Neural cell (in vitro differentiated cells): ENCODE measurements around the gene SPARCL1.

ENCODE experiments used
- EP300 ChIP-seq: fragments of 450-650 bp; conservative IDR thresholded peaks from 2 replicates; pipeline ENCODE4 v1.6.1; 2014; ENCODE audit warnings: antibody characterized with exemption, mild to moderate bottlenecking, moderate library complexity; ENCODE audit not compliant: poor library complexity, severe bottlenecking
- EZH2 ChIP-seq: fragments of 200-600, 300-800 bp; shearing (Covaris generic), sonication (generic); IDR thresholded peaks from 2 replicates; pipeline ENCODE4 v1.6.1; 2014; ENCODE audit warnings: antibody characterized with exemption, low read length, borderline replicate concordance, mild to moderate bottlenecking; ENCODE audit not compliant: insufficient read depth, poor library complexity, severe bottlenecking
- MXI1 ChIP-seq: fragments of 450-650 bp; conservative IDR thresholded peaks from 2 replicates; pipeline ENCODE4 v1.6.1; 2014; ENCODE audit warnings: antibody characterized with exemption, mild to moderate bottlenecking; ENCODE audit not compliant: poor library complexity, severe bottlenecking
- POLR2AphosphoS5 ChIP-seq: IDR thresholded peaks from 2 replicates; pipeline ENCODE4 v1.6.1; 2012
- RAD21 ChIP-seq: fragments of 450-650 bp; conservative IDR thresholded peaks from 2 replicates; pipeline ENCODE4 v1.6.1; 2014; ENCODE audit warnings: antibody characterized with exemption, mild to moderate bottlenecking, moderate library complexity
- SMC3 ChIP-seq: fragments of 450-650 bp; conservative IDR thresholded peaks from 2 replicates; pipeline ENCODE4 v1.6.1; 2014; ENCODE audit warnings: antibody characterized with exemption, mild to moderate bottlenecking, moderate library complexity; ENCODE audit not compliant: poor library complexity
- TAF1 ChIP-seq: IDR thresholded peaks from 2 replicates; pipeline ENCODE4 v1.6.1; 2012; ENCODE audit warnings: low read depth
- TF ChIP-seq, protein P1 (sequence below): fragments of 450-650 bp; IDR thresholded peaks from 2 replicates; pipeline ENCODE4 v1.5.1; 2014; ENCODE audit warnings: antibody characterized with exemption, mild to moderate bottlenecking, moderate library complexity; ENCODE audit not compliant: poor library complexity, severe bottlenecking
- TF ChIP-seq, protein P2 (sequence below): IDR thresholded peaks from 2 replicates; pipeline ENCODE4 v1.6.1; 2012; ENCODE audit warnings: borderline replicate concordance

DNA sequence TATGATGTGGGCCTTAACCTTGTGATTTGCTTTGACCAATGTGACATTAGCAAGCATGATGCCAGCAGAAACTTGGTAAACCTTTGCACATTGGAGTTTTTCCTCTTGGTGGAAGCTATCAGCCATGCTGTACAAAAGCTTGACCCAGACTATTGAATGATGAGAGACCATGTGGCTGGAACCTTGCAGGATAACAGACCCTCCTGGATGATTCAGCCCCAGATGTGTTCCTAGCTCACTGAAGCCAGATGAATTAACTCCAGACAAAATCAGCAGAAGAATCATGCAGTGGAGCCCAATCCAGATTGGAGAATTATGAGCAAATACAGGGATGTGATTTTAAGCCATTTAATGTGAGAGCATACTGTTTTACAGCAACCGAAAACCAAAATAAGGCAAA is 16.8 kb downstream of the SPARCL1 start:
- no peak for TF ChIP-seq EP300
- TF ChIP-seq, protein P1, sequence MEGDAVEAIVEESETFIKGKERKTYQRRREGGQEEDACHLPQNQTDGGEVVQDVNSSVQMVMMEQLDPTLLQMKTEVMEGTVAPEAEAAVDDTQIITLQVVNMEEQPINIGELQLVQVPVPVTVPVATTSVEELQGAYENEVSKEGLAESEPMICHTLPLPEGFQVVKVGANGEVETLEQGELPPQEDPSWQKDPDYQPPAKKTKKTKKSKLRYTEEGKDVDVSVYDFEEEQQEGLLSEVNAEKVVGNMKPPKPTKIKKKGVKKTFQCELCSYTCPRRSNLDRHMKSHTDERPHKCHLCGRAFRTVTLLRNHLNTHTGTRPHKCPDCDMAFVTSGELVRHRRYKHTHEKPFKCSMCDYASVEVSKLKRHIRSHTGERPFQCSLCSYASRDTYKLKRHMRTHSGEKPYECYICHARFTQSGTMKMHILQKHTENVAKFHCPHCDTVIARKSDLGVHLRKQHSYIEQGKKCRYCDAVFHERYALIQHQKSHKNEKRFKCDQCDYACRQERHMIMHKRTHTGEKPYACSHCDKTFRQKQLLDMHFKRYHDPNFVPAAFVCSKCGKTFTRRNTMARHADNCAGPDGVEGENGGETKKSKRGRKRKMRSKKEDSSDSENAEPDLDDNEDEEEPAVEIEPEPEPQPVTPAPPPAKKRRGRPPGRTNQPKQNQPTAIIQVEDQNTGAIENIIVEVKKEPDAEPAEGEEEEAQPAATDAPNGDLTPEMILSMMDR: no peak
- no peak for TF ChIP-seq TAF1
- no peak for TF ChIP-seq EZH2
- TF ChIP-seq POLR2AphosphoS5: no peak
- TF ChIP-seq RAD21: no peak
- no peak for TF ChIP-seq SMC3
- TF ChIP-seq, protein P2, sequence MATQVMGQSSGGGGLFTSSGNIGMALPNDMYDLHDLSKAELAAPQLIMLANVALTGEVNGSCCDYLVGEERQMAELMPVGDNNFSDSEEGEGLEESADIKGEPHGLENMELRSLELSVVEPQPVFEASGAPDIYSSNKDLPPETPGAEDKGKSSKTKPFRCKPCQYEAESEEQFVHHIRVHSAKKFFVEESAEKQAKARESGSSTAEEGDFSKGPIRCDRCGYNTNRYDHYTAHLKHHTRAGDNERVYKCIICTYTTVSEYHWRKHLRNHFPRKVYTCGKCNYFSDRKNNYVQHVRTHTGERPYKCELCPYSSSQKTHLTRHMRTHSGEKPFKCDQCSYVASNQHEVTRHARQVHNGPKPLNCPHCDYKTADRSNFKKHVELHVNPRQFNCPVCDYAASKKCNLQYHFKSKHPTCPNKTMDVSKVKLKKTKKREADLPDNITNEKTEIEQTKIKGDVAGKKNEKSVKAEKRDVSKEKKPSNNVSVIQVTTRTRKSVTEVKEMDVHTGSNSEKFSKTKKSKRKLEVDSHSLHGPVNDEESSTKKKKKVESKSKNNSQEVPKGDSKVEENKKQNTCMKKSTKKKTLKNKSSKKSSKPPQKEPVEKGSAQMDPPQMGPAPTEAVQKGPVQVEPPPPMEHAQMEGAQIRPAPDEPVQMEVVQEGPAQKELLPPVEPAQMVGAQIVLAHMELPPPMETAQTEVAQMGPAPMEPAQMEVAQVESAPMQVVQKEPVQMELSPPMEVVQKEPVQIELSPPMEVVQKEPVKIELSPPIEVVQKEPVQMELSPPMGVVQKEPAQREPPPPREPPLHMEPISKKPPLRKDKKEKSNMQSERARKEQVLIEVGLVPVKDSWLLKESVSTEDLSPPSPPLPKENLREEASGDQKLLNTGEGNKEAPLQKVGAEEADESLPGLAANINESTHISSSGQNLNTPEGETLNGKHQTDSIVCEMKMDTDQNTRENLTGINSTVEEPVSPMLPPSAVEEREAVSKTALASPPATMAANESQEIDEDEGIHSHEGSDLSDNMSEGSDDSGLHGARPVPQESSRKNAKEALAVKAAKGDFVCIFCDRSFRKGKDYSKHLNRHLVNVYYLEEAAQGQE: no peak
- TF ChIP-seq MXI1: no peak
